K562 (cell line): Measurements from ENCODE around the gene OPRM1. TPM values are rescaled to one million over a fixed set of nuclear protein-coding genes. Genes with fewer than 3 reads are reported as not detected.

Experiments used
- ATAC-seq: fragments of 200-7000 bp; cut with Tn5 transposase; 3 replicates; pipeline ENCODE4 v1.9.1; 2020; ENCODE audit warnings: moderate library complexity
- BruUV-seq: library from RNA; stranded (reverse); fragments of 400-500 nt; replicated peaks from 2 replicates; lab custom pipeline; 2021; lab: Mats Ljungman, UMichigan
- CTCF ChIA-PET: fragments of 300-600 bp; formaldehyde crosslinking; extraction: SDS; loops from one replicate; lab custom pipeline; 2021; ENCODE audit warnings: low intra/inter-chr PET ratio; lab: Yijun Ruan, JAX
- POLR2A ChIA-PET: fragments of 300-600, 350-650 bp; sonication (Branson Sonifier 250); formaldehyde crosslinking; extraction: SDS; loops from one replicate; lab custom pipeline; 2021; ENCODE audit warnings: antibody characterized with exemption, inconsistent platforms; lab: Yijun Ruan, JAX
- DNase-seq, 4 experiments: peaks; one replicate each; pipeline versions ENCODE4 v3.0.0 to v3.0.0-alpha.2; 2011 to 2018; ENCODE audit warnings: low spot score in 3 of 4, mixed read lengths in 3 of 4; ENCODE audit errors: extremely low read depth in 1 of 4
- FAIRE-seq: peaks from 2 replicates; lab custom pipeline; 2011; peaks lifted over from hg19 to GRCh38; lab: Jason Lieb, UNC
- H2AFZ ChIP-seq: 2 replicates; pipeline ENCODE4 v1.6.0; 2011; ENCODE audit warnings: low read depth, low read length, control low read depth, inconsistent platforms
- H3K27ac ChIP-seq: fragments of 200-600 bp; 3 replicates; pipeline ENCODE4 v1.8.0; 2011; ENCODE audit warnings: low read depth, mild to moderate bottlenecking, control low read depth, inconsistent platforms, low read length, moderate library complexity, mixed read lengths; ENCODE audit errors: extremely low read depth
- H3K27me3 ChIP-seq, 2 experiments: fragments of 300-600 bp in 1 of 2; 2 replicates in 1 of 2; 3 replicates in 1 of 2; pipeline versions ENCODE4 v1.6.0 to v1.8.0; 2011; ENCODE audit warnings: inconsistent platforms in 2 of 2, low read length in 2 of 2, mild to moderate bottlenecking in 1 of 2, mixed read lengths in 1 of 2, moderate library complexity in 1 of 2; ENCODE audit not compliant: control insufficient read depth in 2 of 2, insufficient read depth in 2 of 2
- H3K36me3 ChIP-seq: fragments of 300-600 bp; 3 replicates; pipeline ENCODE4 v1.8.0; 2011; ENCODE audit warnings: mild to moderate bottlenecking, low read length, inconsistent platforms; ENCODE audit not compliant: control insufficient read depth, insufficient read depth
- H3K4me1 ChIP-seq, 2 experiments: fragments of 200-600 bp in 1 of 2; replicated peaks in 1 of 2; 2 replicates in 1 of 2; 3 replicates in 1 of 2; pipeline versions ENCODE4 v1.5.1 to v1.8.0; 2011; ENCODE audit warnings: inconsistent platforms in 2 of 2, low read length in 2 of 2, mild to moderate bottlenecking in 1 of 2, mixed read lengths in 1 of 2, moderate library complexity in 1 of 2; ENCODE audit not compliant: control insufficient read depth in 2 of 2, insufficient read depth in 2 of 2
- H3K4me2 ChIP-seq: 2 replicates; pipeline ENCODE4 v1.6.1; 2011; ENCODE audit warnings: low read length, control low read depth, inconsistent platforms, mixed read lengths; ENCODE audit not compliant: insufficient read depth
- H3K4me3 ChIP-seq: fragments of 200-600 bp; sonication (generic), shearing (Covaris generic); 2 replicates; pipeline ENCODE4 v1.5.1; 2016; ENCODE audit warnings: control low read depth, inconsistent platforms
- H3K79me2 ChIP-seq: fragments of 200-600 bp; 3 replicates; pipeline ENCODE4 v1.8.0; 2011; ENCODE audit warnings: low read length, inconsistent platforms; ENCODE audit not compliant: control insufficient read depth, insufficient read depth
- H3K9ac ChIP-seq, 2 experiments: 2 replicates each; pipeline versions ENCODE4 v1.6.0 to v1.6.1; 2011; ENCODE audit warnings: low read depth in 2 of 2, low read length in 2 of 2, control low read depth in 1 of 2, inconsistent platforms in 1 of 2, mild to moderate bottlenecking in 1 of 2, mixed read lengths in 1 of 2; ENCODE audit not compliant: insufficient read depth in 1 of 2
- H3K9me1 ChIP-seq: one replicate; pipeline ENCODE4 v1.6.0; 2011; ENCODE audit warnings: inconsistent platforms, mild to moderate bottlenecking, low read length, moderate library complexity; ENCODE audit not compliant: control insufficient read depth, insufficient read depth
- H3K9me3 ChIP-seq: replicated peaks from 2 replicates; pipeline ENCODE4 v1.5.1; 2011; ENCODE audit warnings: low read depth, low read length, inconsistent platforms; ENCODE audit not compliant: control insufficient read depth, insufficient read depth
- H4K20me1 ChIP-seq: replicated peaks from 2 replicates; pipeline ENCODE4 v1.6.1; 2011; ENCODE audit warnings: low read length, inconsistent platforms, mixed read lengths; ENCODE audit not compliant: control insufficient read depth, insufficient read depth
- DIDO1 ChIP-seq: fragments of 450-650 bp; IDR thresholded peaks from 2 replicates; pipeline ENCODE4 v1.6.1; 2016; ENCODE audit warnings: low read depth, missing biosample characterization, missing genetic modification characterization
- ELK1 ChIP-seq: sonication (generic); formaldehyde crosslinking; IDR thresholded peaks from 2 replicates; pipeline ENCODE4 v1.8.1; 2022; ENCODE audit warnings: missing genetic modification reagents
- GMEB1 ChIP-seq: fragments of 250-450 bp; sonication (Bioruptor Pico); IDR thresholded peaks from 2 replicates; pipeline ENCODE4 v1.4.0; 2020; ENCODE audit warnings: mild to moderate bottlenecking
- IFI16 ChIP-seq: fragments of 250-450 bp; sonication (Bioruptor Pico); IDR thresholded peaks from 2 replicates; pipeline ENCODE4 v2.1.2; 2022; ENCODE audit warnings: mild to moderate bottlenecking, inconsistent platforms
- MBD2 ChIP-seq: sonication (generic); IDR thresholded peaks from 2 replicates; pipeline ENCODE4 v1.6.1; 2016; ENCODE audit warnings: low read depth, borderline replicate concordance
- MEF2D ChIP-seq: conservative IDR thresholded peaks from 2 replicates; pipeline ENCODE4 v1.6.1; 2016; ENCODE audit warnings: low read depth, missing genetic modification characterization, missing compliant biosample characterization
- NCOA1 ChIP-seq: fragments of 450-650 bp; IDR thresholded peaks from 2 replicates; pipeline ENCODE4 v1.6.1; 2016; ENCODE audit warnings: low read depth
- NFYB ChIP-seq: IDR thresholded peaks from 2 replicates; pipeline ENCODE4 v1.6.1; 2011; ENCODE audit warnings: mild to moderate bottlenecking, moderate library complexity; ENCODE audit not compliant: insufficient read length; ENCODE audit errors: extremely low read depth
- NR3C1 ChIP-seq: sonication (generic); formaldehyde crosslinking; IDR thresholded peaks from 2 replicates; pipeline ENCODE4 v1.8.1; 2022; ENCODE audit warnings: missing genetic modification reagents
- RBM25 ChIP-seq: fragments of 200-400 bp; formaldehyde crosslinking; IDR thresholded peaks from 2 replicates; pipeline ENCODE4 v1.6.1; 2018; ENCODE audit warnings: low read length, low read depth, moderate library complexity; ENCODE audit not compliant: severe bottlenecking
- RFX7 ChIP-seq: fragments of 250-450 bp; sonication (Bioruptor Pico); IDR thresholded peaks from 2 replicates; pipeline ENCODE4 v1.5.1; 2021; ENCODE audit warnings: mild to moderate bottlenecking
- WHSC1 ChIP-seq: IDR thresholded peaks from one replicate; pipeline ENCODE4 v1.6.1; 2012; ENCODE audit warnings: low read length, control low read depth, inconsistent platforms
- YY1 ChIP-seq, 3 experiments: IDR thresholded peaks; 2 replicates each; pipeline ENCODE4 v1.6.1; 2011; ENCODE audit warnings: low read length in 2 of 3, mild to moderate bottlenecking in 2 of 3, moderate library complexity in 2 of 3, borderline replicate concordance in 1 of 3, control low read depth in 1 of 3, low read depth in 1 of 3; ENCODE audit not compliant: insufficient read depth in 3 of 3, insufficient replicate concordance in 2 of 3, control insufficient read depth in 1 of 3, insufficient read length in 1 of 3; ENCODE audit errors: extremely low read depth in 1 of 3
- ZFX ChIP-seq: sonication (generic); formaldehyde crosslinking; IDR thresholded peaks from 2 replicates; pipeline ENCODE4 v1.8.0; 2022; ENCODE audit warnings: mild to moderate bottlenecking, missing genetic modification reagents, moderate library complexity
- ZNF197 ChIP-seq: fragments of 200-800 bp; sonication (Bioruptor generic); IDR thresholded peaks from 2 replicates; pipeline ENCODE4 v1.6.1; 2016; ENCODE audit warnings: low read depth, missing genetic modification characterization, missing compliant biosample characterization
- ZNF263 ChIP-seq: sonication (generic); formaldehyde crosslinking; IDR thresholded peaks from 2 replicates; pipeline ENCODE4 v1.8.0; 2022; ENCODE audit warnings: mild to moderate bottlenecking, missing genetic modification reagents, borderline replicate concordance
- ZNF316 ChIP-seq: fragments of 450-650 bp; IDR thresholded peaks from 2 replicates; pipeline ENCODE4 v1.6.1; 2016
- ZNF398 ChIP-seq: fragments of 250-450 bp; sonication (Bioruptor Pico); IDR thresholded peaks from 2 replicates; pipeline ENCODE4 v1.8.0; 2021; ENCODE audit warnings: moderate library complexity, mild to moderate bottlenecking, inconsistent platforms
- ZNF583 ChIP-seq: fragments of 250-450 bp; sonication (Bioruptor Pico); IDR thresholded peaks from 2 replicates; pipeline ENCODE4 v1.4.0; 2020
- WGBS: fragments of 100-300 bp; shearing (Covaris generic); methylation state at CpG from one replicate; pipeline ENCODE4 v1.1.6; 2016; ENCODE audit warnings: low coverage, mixed read lengths; ENCODE audit not compliant: insufficient coverage; ENCODE audit errors: missing lambda C conversion rate; 5-methylcytosine and 5-hydroxymethylcytosine counted together
- in situ Hi-C: fragments of 300-500 bp; cut with MboI; formaldehyde crosslinking; loops from 4 replicates; pipeline ENCODE4 v1.15.0; 2018; ENCODE audit warnings: inconsistent platforms, mixed read lengths
- intact Hi-C: fragments of 100-400 bp; cut with micrococcal nuclease; formaldehyde crosslinking; loops from 2 replicates; pipeline ENCODE4 v1.14.2; 2022
- polyA plus RNA-seq, 8 experiments: library from polyadenylated mRNA; depleted of rRNA in 4 of 8; stranded (reverse) in 5 of 8; unstranded in 3 of 8; fragments of >200 nt; fragmentation: Nextera tagmentation in 2 of 8; fragmentation: Illumina TruSeq in 1 of 8; extraction: Ambion mirVana in 2 of 8; extraction: Trizol in 1 of 8; gene quantifications; 2 replicates each; pipeline versions ENCODE4 v1.2.1 to v1.2.3, GENCODE V29; 2011 to 2014; ENCODE audit warnings: inconsistent platforms in 1 of 8, missing spikeins in 1 of 8
- total RNA-seq, 7 experiments: library from RNA; depleted of rRNA in 6 of 7; stranded (reverse); fragments of >200 nt in 6 of 7; fragmentation: Illumina TruSeq in 2 of 7; extraction: Trizol in 2 of 7; gene quantifications; 2 replicates each; pipeline versions ENCODE4 v1.2.1 to v1.2.3, GENCODE V29; 2011 to 2021; ENCODE audit warnings: low replicate concordance in 1 of 7

Gene OPRM1
- total and polyA plus RNA-seq, 9 of the 15 experiments (the other 6 are each of a cell fraction or from before 2014, with no cell fraction given): not detected

- TF ChIP-seq YY1 (IDR thresholded peaks at IDR 0.05; ENCODE audit: borderline replicate concordance in 1 of 3, control insufficient read depth in 1 of 3, extremely low read depth in 1 of 3, insufficient read depth in 3 of 3, insufficient read length in 1 of 3, insufficient replicate concordance in 2 of 3, low read depth in 1 of 3, low read length in 2 of 3): no peak
- TF ChIP-seq, all 486 proteins: peak for 0
Measured at GRCh38 chr6:154213782-154214181, 174.7 kb downstream of the OPRM1 start (continued).

GRCh38 chr6:154218301-154218700 lies 179.3 kb downstream of the OPRM1 start:
- H3K4me2 ChIP-seq: no peak overlapping the region
- no peak overlapping the region for H3K4me3 ChIP-seq
- H3K9me1 ChIP-seq: no peaks in the 10 kb centered on the region
- ATAC-seq (no peak), FAIRE-seq (no peak), DNase-seq (no peak)
- in situ Hi-C loops (no loop called here), intact Hi-C loops (no loop called here)
- TF ChIP-seq WHSC1 (no peak), GMEB1 (CRISPR knock-in tag) (no peak), ZNF197 (CRISPR knock-in tag) (no peak), DIDO1 (tag) (no peak), ELK1 (CRISPR knock-in tag) (no peak), RFX7 (CRISPR knock-in tag) (no peak), RBM25 (no peak), ZFX (CRISPR knock-in tag) (no peak), ZNF263 (CRISPR knock-in tag) (no peak), IFI16 (CRISPR knock-in tag) (no peak), ZNF398 (CRISPR knock-in tag) (no peak), MEF2D (no peak), NFYB (no peak), MBD2 (no peak), ZNF316 (no peak), ZNF583 (CRISPR knock-in tag) (no peak), NCOA1 (no peak), NR3C1 (CRISPR knock-in tag) (no peak)
- no TSS peak for BruUV-seq
- H3K27me3 ChIP-seq: peaks cover 0 to 5% of the 10 kb centered on the region in 2 experiments; a peak in 2 of 5 replicates
- WGBS: under 1% methylated on average over 6 of the region's 6 CpGs
- H3K9me3 ChIP-seq: no peaks in the 10 kb centered on the region
- H3K27ac ChIP-seq: no peak overlapping the region
- no peak overlapping the region for H2AFZ ChIP-seq
- ChIA-PET POLR2A (no interaction called here), CTCF (no interaction called here)
- H3K9ac ChIP-seq: no peak overlapping the region
- no peaks in the 10 kb centered on the region for H3K79me2 ChIP-seq
- H3K36me3 ChIP-seq: no peaks in the 10 kb centered on the region
- no peaks in the 10 kb centered on the region for H4K20me1 ChIP-seq
- no peaks in the 10 kb centered on the region for H3K4me1 ChIP-seq
